ENCODE results near the gene MXD3.

MXD3 gene

DNA sequence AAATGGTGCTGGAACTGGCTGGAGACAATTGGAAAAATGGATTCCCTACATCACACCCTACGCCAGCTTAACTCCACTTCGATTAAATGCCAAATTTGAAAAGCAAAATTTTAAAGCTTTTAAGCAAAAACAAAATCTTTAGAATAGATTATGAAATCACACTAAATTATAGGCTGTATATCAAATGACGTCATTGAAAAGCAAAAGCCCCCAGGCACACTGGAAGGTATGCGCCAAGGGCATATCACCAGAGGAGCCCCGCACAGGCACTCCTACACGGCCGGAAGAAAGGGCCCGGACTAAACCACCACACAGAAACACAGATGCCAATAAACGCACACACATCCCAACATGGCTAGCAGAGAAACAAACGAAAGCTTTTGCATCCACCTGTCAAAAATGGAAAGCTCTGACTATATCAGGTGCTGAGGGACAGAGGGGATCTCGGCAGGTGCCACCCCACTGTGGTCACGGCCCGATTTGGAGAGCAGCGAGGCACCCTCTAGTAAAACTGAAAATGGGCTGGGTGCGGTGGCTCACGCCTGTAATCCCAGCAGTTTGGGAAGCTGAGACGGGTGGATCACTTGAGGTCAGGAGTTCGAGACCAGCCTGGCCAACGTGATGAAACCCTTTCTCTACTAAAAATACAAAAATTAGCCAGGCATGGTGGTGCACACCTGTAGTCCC is 17.0 kb upstream of the MXD3 start:
- no peak for DNase-seq (ENCODE audit: low spot score)
- TF ChIP-seq, protein P1, sequence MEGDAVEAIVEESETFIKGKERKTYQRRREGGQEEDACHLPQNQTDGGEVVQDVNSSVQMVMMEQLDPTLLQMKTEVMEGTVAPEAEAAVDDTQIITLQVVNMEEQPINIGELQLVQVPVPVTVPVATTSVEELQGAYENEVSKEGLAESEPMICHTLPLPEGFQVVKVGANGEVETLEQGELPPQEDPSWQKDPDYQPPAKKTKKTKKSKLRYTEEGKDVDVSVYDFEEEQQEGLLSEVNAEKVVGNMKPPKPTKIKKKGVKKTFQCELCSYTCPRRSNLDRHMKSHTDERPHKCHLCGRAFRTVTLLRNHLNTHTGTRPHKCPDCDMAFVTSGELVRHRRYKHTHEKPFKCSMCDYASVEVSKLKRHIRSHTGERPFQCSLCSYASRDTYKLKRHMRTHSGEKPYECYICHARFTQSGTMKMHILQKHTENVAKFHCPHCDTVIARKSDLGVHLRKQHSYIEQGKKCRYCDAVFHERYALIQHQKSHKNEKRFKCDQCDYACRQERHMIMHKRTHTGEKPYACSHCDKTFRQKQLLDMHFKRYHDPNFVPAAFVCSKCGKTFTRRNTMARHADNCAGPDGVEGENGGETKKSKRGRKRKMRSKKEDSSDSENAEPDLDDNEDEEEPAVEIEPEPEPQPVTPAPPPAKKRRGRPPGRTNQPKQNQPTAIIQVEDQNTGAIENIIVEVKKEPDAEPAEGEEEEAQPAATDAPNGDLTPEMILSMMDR (conservative IDR thresholded peaks at IDR 0.05; ENCODE audit: low read depth), result no peak
- ChIA-PET POLR2A (ENCODE audit: low non-redundant PET) (no interaction called here), CTCF (interaction anchor here (0.9 to 2.0 kb wide), 2 partner anchors 10 to 11 kb away, joined by 4 to 8 read pairs; no protein-coding TSS in a partner anchor)
- peak overlapping the region; percentile 44; the same call in 1 of the 2 replicates for H3K27ac ChIP-seq

DNA sequence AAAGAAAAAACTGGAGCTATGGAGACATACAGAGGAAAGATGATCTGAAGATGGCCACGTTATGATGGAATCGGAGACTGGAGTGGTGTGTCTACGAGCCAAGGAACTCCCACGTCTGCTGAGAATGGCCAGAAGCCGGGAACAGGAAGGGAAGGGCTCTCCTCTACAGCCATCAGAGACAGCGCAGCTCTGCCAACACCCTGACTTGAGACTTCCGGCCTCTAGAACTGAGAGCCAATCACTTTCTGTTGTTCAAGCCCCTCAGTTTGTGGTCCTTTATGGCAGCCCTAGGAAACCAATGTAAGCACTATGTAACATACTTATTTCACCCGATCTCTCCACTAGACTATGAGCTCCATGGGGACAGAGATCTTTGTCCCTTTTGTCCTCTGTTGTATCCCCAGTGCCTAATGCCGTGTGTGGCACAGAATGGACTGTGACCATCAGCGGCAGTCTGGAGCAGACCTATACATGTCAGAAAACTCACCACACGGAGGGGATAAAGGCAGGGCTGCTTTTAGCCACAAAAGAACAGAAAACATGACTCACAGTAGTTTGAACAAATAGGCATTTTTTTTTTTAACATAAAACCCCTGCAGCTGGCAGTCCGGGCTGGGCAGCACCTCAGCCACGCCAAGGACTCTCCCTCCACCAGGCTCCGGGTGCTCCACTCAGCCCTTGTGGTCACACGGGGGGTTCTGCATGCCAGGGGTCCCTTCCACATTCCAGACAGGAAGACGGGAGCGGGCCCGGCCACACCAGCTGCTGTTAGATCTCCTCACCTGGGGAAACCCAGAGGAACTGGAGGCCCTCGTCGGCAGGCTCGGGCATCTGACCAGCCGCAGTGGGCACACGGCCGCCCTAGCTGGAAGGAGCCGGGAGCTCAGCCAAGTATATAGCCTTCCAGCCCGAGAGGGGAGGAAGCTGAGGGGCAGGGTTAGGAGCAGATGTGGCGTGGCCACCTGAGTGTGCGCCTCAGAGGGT is 16.1 kb upstream of the MXD3 start:
- TF ChIP-seq, protein P1 (conservative IDR thresholded peaks at IDR 0.05; ENCODE audit: low read depth), result no peak
- ChIA-PET POLR2A (ENCODE audit: low non-redundant PET) (interaction anchor here (0.5 kb wide), 1 partner anchor 19 kb away, joined by 3 read pairs; no protein-coding TSS in a partner anchor), CTCF (interaction anchor here (0.6 to 2.0 kb wide), 3 partner anchors 10 to 18 kb away, joined by 4 to 8 read pairs (median 4); no protein-coding TSS in a partner anchor)
- DNase-seq (ENCODE audit: low spot score), result peak; percentile 29
- peak overlapping the region; percentile 44 for H3K27ac ChIP-seq

DNA sequence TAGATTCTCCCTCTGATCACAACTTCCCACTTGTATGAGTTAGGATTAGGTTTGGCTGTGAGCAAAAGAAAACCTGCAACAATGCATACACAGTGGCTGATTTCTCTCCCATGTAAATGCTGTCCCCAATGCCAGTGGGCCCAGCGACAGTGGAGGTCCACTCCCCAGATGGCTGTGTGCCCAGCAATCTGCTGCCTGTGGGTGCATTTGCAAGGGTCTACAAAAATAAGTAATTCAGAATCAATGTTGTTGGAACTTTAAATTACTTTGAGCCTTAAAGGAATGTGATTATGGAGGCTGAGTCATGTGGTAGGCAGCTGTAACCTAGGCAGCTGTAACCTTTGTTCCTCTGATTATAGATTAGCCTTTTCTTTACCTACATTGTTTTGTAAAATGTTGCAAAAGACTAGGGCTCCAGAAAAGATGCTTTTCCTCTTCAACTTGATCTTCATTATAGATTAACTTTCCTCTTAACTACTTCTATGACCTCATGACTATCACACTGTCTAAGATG is 14.2 kb upstream of the MXD3 start:
- TF ChIP-seq, protein P1 (conservative IDR thresholded peaks at IDR 0.05; ENCODE audit: low read depth), result no peak
- no peak for DNase-seq (ENCODE audit: low spot score)
- POLR2A ChIA-PET (ENCODE audit: low non-redundant PET), result no interaction called here
- H3K27ac ChIP-seq, result peak overlapping the region; percentile 17; the same call in 1 of the 2 replicates
- CTCF ChIA-PET, result interaction anchor here (0.6 kb wide), 1 partner anchor 10 kb away, joined by 3 read pairs; no protein-coding TSS in a partner anchor

DNA sequence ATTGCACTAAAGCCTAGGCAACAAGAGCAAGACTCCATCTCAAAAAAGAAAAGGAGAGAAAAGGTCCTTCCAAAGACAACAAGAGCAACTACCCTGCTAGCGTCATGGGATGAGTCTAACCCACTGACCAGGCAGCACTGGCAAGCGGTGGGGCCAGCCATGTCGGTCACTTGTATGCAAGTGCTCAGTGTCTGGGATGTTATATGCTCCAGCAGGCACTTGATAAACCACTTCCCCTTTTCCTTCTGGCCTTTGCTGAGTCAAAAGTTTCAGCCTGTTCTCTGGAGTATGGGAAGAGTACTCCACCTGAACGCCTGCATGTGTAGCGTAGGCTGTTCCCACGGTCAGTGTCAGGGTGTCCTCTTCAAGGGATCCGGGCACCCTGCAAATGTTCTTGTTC is 9.2 kb upstream of the MXD3 start:
- POLR2A ChIA-PET (ENCODE audit: low non-redundant PET), result no interaction called here
- CTCF ChIA-PET, result no interaction called here
- H3K27ac ChIP-seq, result no peak overlapping the region
- no peak for DNase-seq (ENCODE audit: low spot score)
- TF ChIP-seq, protein P1 (conservative IDR thresholded peaks at IDR 0.05; ENCODE audit: low read depth), result no peak

DNA sequence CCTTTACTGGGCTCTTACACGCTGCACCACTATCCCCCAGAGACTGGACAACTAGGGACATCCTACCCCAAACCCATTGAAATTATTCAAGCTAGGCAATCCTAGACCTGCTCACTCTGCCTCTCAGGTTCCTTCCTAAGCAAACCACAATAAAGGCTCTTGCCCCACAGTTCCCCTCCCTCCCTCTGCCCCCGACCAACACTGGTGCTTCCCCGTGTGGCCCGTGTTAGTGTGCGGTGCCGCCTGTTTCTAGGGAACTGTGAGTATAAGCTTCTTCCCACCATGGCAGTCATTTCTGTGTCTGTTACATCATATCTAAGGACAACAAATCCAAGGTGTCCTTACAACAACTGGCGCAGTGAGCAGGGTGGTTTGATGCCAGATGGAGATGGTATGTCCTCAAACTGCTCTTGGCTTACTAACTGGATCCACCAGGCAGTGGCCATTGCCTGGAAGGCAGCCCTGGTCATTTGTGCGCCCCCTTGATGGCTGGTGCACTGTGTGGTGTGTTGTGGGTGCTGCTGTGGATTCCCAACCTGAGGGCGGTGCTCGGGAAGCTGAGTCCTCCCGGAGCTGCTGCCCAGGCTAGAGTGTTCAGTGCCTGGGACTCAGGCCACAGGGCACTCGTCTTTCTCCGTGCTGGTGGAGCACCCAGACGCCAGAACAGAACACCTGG is 8.4 kb upstream of the MXD3 start:
- DNase-seq (ENCODE audit: low spot score), result no peak
- H3K27ac ChIP-seq, result no peak overlapping the region
- TF ChIP-seq, protein P1 (conservative IDR thresholded peaks at IDR 0.05; ENCODE audit: low read depth), result no peak
- ChIA-PET POLR2A (ENCODE audit: low non-redundant PET) (no interaction called here), CTCF (interaction anchor here (0.7 to 1.3 kb wide), 3 partner anchors 63 to 755 kb away, joined by 3 to 5 read pairs (median 3); no protein-coding TSS in a partner anchor)
